Measurements from ENCODE around the gene MT3.
"Not testable (repeated sequence)": the region's sequence is repeated elsewhere in the genome, so short reads cannot be mapped to it uniquely, and the experiment has no call there.

MT3 gene

GRCh38 chr16:56561126-56561525 lies 28.2 kb upstream of the MT3 start:
- ATAC-seq (replicated peaks) (no peak), DNase-seq (no peak)
- Mint-ChIP-seq H3K4me3 (no peak overlapping the region), H3K27ac (no peak overlapping the region), H3K9me3 (no peaks in the 10 kb centered on the region), H3K4me1 (no peaks in the 10 kb centered on the region), H3K27me3 (peaks cover 31 to 34% of the 10 kb centered on the region in 2 donors), H3K36me3 (no peaks in the 10 kb centered on the region)

GRCh38 chr16:56564793-56565477 lies 24.4 kb upstream of the MT3 start, which contains the start of gene MT4:
Gene MT4 (plus strand): TSS chr16:56565073. CDS start chr16:56565129, 56 bp downstream.
- DNase-seq, result no peak
- peaks cover 20 to 44% of the 10 kb centered on the region in 2 donors for H3K27me3 Mint-ChIP-seq
- no peak within 1 kb of the TSS for H3K4me3 Mint-ChIP-seq
- no peak within 1 kb of the TSS for H3K27ac Mint-ChIP-seq
- H3K4me1 Mint-ChIP-seq, result no peaks in the 10 kb centered on the region
- no peaks in the 10 kb centered on the region for H3K36me3 Mint-ChIP-seq
- peaks cover 0 to 4% of the 10 kb centered on the region in 2 donors for H3K9me3 Mint-ChIP-seq
- no peak for ATAC-seq (replicated peaks)

GRCh38 chr16:56569971-56570370 lies 19.4 kb upstream of the MT3 start:
- DNase-seq (no peak), ATAC-seq (replicated peaks) (no peak)
- no peak overlapping the region for H3K27ac Mint-ChIP-seq
- H3K27me3 Mint-ChIP-seq, result peaks cover 7 to 24% of the 10 kb centered on the region in 2 donors
- H3K4me3 Mint-ChIP-seq, result no peak overlapping the region
- peaks cover under 1 to 7% of the 10 kb centered on the region in 2 donors for H3K9me3 Mint-ChIP-seq
- no peaks in the 10 kb centered on the region for H3K4me1 Mint-ChIP-seq
- no peaks in the 10 kb centered on the region for H3K36me3 Mint-ChIP-seq

GRCh38 chr16:56571525-56571924 lies 17.8 kb upstream of the MT3 start:
- DNase-seq, result no peak
- peaks cover 6 to 23% of the 10 kb centered on the region in 2 donors for H3K27me3 Mint-ChIP-seq
- H3K27ac Mint-ChIP-seq, result no peak overlapping the region
- H3K4me1 Mint-ChIP-seq, result no peaks in the 10 kb centered on the region
- H3K9me3 Mint-ChIP-seq, result peaks cover 3 to 4% of the 10 kb centered on the region in 2 donors
- ATAC-seq (replicated peaks), result no peak
- no peak overlapping the region for H3K4me3 Mint-ChIP-seq
- H3K36me3 Mint-ChIP-seq, result no peaks in the 10 kb centered on the region

- Mint-ChIP-seq H3K36me3 (no peaks in the 10 kb centered on the region), H3K27ac (no peak overlapping the region), H3K4me1 (peaks cover 2 to 8% of the 10 kb centered on the region in 2 donors), H3K27me3 (peaks cover 5 to 6% of the 10 kb centered on the region in 2 donors), H3K4me3 (no peak overlapping the region), H3K9me3 (peaks cover 3 to 4% of the 10 kb centered on the region in 2 donors)
- ATAC-seq (replicated peaks), result no peak
- DNase-seq, result no peak
Measured at GRCh38 chr16:56574625-56575024, 14.7 kb upstream of the MT3 start.

- Mint-ChIP-seq H3K4me1 (peaks cover 2 to 8% of the 10 kb centered on the region in 2 donors), H3K27ac (no peak overlapping the region), H3K27me3 (peaks cover 10 to 14% of the 10 kb centered on the region in 2 donors), H3K4me3 (no peak overlapping the region), H3K36me3 (no peaks in the 10 kb centered on the region), H3K9me3 (peaks cover 3 to 4% of the 10 kb centered on the region in 2 donors)
- DNase-seq, result peak; percentile 70
- ATAC-seq (replicated peaks), result peak; percentile 99 to 100
Measured at GRCh38 chr16:56576585-56577299, 12.6 kb upstream of the MT3 start.

GRCh38 chr16:56577300-56577625 lies 12.1 kb upstream of the MT3 start:
- DNase-seq, result no peak
- Mint-ChIP-seq H3K36me3 (no peaks in the 10 kb centered on the region), H3K27me3 (peaks cover 12 to 16% of the 10 kb centered on the region in 2 donors), H3K27ac (no peak overlapping the region), H3K9me3 (peaks cover 3 to 4% of the 10 kb centered on the region in 2 donors), H3K4me3 (no peak overlapping the region), H3K4me1 (peaks cover 2 to 8% of the 10 kb centered on the region in 2 donors)
- no peak for ATAC-seq (replicated peaks)

GRCh38 chr16:56580391-56581048 lies 8.8 kb upstream of the MT3 start:
- H3K27me3 Mint-ChIP-seq, result peaks cover 24 to 39% of the 10 kb centered on the region in 2 donors
- no peaks in the 10 kb centered on the region for H3K9me3 Mint-ChIP-seq
- peaks cover 2 to 8% of the 10 kb centered on the region in 2 donors for H3K4me1 Mint-ChIP-seq
- no peak overlapping the region for H3K27ac Mint-ChIP-seq
- H3K4me3 Mint-ChIP-seq, result no peak overlapping the region
- no peaks in the 10 kb centered on the region for H3K36me3 Mint-ChIP-seq
- no peak for DNase-seq
- no peak for ATAC-seq (replicated peaks)

- H3K4me3 Mint-ChIP-seq; ATAC-seq (replicated peaks); DNase-seq; H3K27ac Mint-ChIP-seq; H3K36me3 Mint-ChIP-seq; H3K9me3 Mint-ChIP-seq; H3K4me1 Mint-ChIP-seq: not testable (repeated sequence)
- H3K27me3 Mint-ChIP-seq, result peaks cover 41 to 55% of the 10 kb centered on the region in 2 donors
Measured at GRCh38 chr16:56582911-56583310, 6.4 kb upstream of the MT3 start.

GRCh38 chr16:56583351-56584168 lies 5.8 kb upstream of the MT3 start:
- no peak overlapping the region for H3K27ac Mint-ChIP-seq
- H3K36me3 Mint-ChIP-seq, result no peaks in the 10 kb centered on the region
- H3K9me3 Mint-ChIP-seq, result no peaks in the 10 kb centered on the region
- H3K4me1 Mint-ChIP-seq, result peaks cover 0 to under 1% of the 10 kb centered on the region in 2 donors
- ATAC-seq (replicated peaks) (no peak), DNase-seq (no peak)
- peaks cover 46 to 62% of the 10 kb centered on the region in 2 donors for H3K27me3 Mint-ChIP-seq
- H3K4me3 Mint-ChIP-seq, result no peak overlapping the region

- Mint-ChIP-seq H3K9me3 (no peaks in the 10 kb centered on the region), H3K27ac (no peak overlapping the region), H3K27me3 (peaks cover 52 to 69% of the 10 kb centered on the region in 2 donors), H3K36me3 (no peaks in the 10 kb centered on the region), H3K4me3 (no peak overlapping the region), H3K4me1 (peaks cover 3 to 8% of the 10 kb centered on the region in 2 donors)
- no peak for DNase-seq
- no peak for ATAC-seq (replicated peaks)
Measured at GRCh38 chr16:56584276-56584675, 5.1 kb upstream of the MT3 start.

- no peaks in the 10 kb centered on the region for H3K9me3 Mint-ChIP-seq
- H3K27me3 Mint-ChIP-seq, result peaks cover 72 to 73% of the 10 kb centered on the region in 2 donors
- H3K27ac Mint-ChIP-seq, result no peak overlapping the region
- no peaks in the 10 kb centered on the region for H3K36me3 Mint-ChIP-seq
- H3K4me1 Mint-ChIP-seq, result peaks cover 8 to 17% of the 10 kb centered on the region in 2 donors
- no peak for DNase-seq
- ATAC-seq (replicated peaks), result no peak
- H3K4me3 Mint-ChIP-seq, result peak overlapping the region; percentile 73 to 78
Measured at GRCh38 chr16:56588781-56589140, 567 bp upstream of the MT3 start.

GRCh38 chr16:56591377-56592060 lies 2.2 kb downstream of the MT3 start:
- Mint-ChIP-seq H3K27ac (no peak overlapping the region), H3K36me3 (no peaks in the 10 kb centered on the region), H3K9me3 (no peaks in the 10 kb centered on the region), H3K27me3 (peaks cover 53 to 56% of the 10 kb centered on the region in 2 donors), H3K4me1 (peaks cover 8 to 17% of the 10 kb centered on the region in 2 donors), H3K4me3 (no peak overlapping the region)
- ATAC-seq (replicated peaks), result no peak
- DNase-seq, result no peak
